PC-3 (cell line): ENCODE measurements around the gene GSDMA. TPM values are rescaled to one million over a fixed set of nuclear protein-coding genes. Genes with fewer than 3 reads are reported as not detected.

Experiments used
- ATAC-seq: fragments of 200-7000 bp; cut with Tn5 transposase; 2 replicates; pipeline ENCODE4 v1.9.1; 2020; ENCODE audit warnings: mild to moderate bottlenecking, moderate library complexity
- BruUV-seq: library from RNA; stranded (reverse); fragments of 400-500 nt; replicated peaks from 2 replicates; lab custom pipeline; 2021; lab: Mats Ljungman, UMichigan
- CTCF ChIA-PET: fragments of 300-600 bp; sonication (Branson Sonifier 250); formaldehyde crosslinking; loops from one replicate; lab custom pipeline; 2022; ENCODE audit warnings: antibody characterized with exemption; lab: Charles Lee
- POLR2A ChIA-PET: fragments of 300-600 bp; sonication (Branson Sonifier 250); formaldehyde crosslinking; loops from one replicate; lab custom pipeline; 2022; ENCODE audit warnings: antibody characterized with exemption; ENCODE audit not compliant: unreplicated experiment; lab: Charles Lee
- DNase-seq: peaks from one replicate; pipeline ENCODE4 v3.0.0-alpha.2; 2015
- H2AFZ ChIP-seq: fragments of 300-600 bp; sonication (generic); 2 replicates; pipeline ENCODE4 v1.6.0; 2016; ENCODE audit warnings: antibody characterized with exemption, low read length
- H3F3A ChIP-seq: fragments of 300-600 bp; sonication (generic); one replicate; pipeline ENCODE4 v1.6.0; 2017; ENCODE audit warnings: antibody characterized with exemption, low read length, control low read depth, mild to moderate bottlenecking; ENCODE audit not compliant: unreplicated experiment
- H3K27ac ChIP-seq: fragments of 300-600 bp; sonication (generic); 2 replicates; pipeline ENCODE4 v1.5.1; 2016; ENCODE audit warnings: mild to moderate bottlenecking, low read length
- H3K27me3 ChIP-seq: fragments of 300-600 bp; sonication (generic); 2 replicates; pipeline ENCODE4 v1.6.1; 2016; ENCODE audit warnings: low read length, mixed read lengths
- H3K36me3 ChIP-seq: fragments of 300-600 bp; sonication (generic); 2 replicates; pipeline ENCODE4 v1.6.1; 2016; ENCODE audit warnings: low read depth, mixed run types, low read length, mixed read lengths
- H3K4me1 ChIP-seq: fragments of 300-600 bp; sonication (generic); 2 replicates; pipeline ENCODE4 v1.5.1; 2016; ENCODE audit warnings: low read length; ENCODE audit not compliant: insufficient read depth
- H3K4me2 ChIP-seq: fragments of 300-600 bp; sonication (generic); 2 replicates; pipeline ENCODE4 v1.6.0; 2016; ENCODE audit warnings: low read length
- H3K4me3 ChIP-seq: fragments of 300-600 bp; sonication (generic); 2 replicates; pipeline ENCODE4 v1.5.1; 2016; ENCODE audit warnings: mild to moderate bottlenecking, low read length, mixed read lengths
- H3K79me2 ChIP-seq: fragments of 300-600 bp; sonication (generic); 2 replicates; pipeline ENCODE4 v1.6.1; 2017; ENCODE audit warnings: low read length, mixed read lengths
- H3K9ac ChIP-seq: fragments of 300-600 bp; sonication (generic); 2 replicates; pipeline ENCODE4 v1.6.0; 2016; ENCODE audit warnings: mild to moderate bottlenecking, low read length
- H3K9me2 ChIP-seq: fragments of 300-600 bp; sonication (generic); replicated peaks from 2 replicates; pipeline ENCODE4 v1.6.1; 2016; ENCODE audit warnings: mixed run types, low read length, mixed read lengths
- H3K9me3 ChIP-seq: fragments of 300-600 bp; sonication (generic); 2 replicates; pipeline ENCODE4 v1.6.1; 2016; ENCODE audit warnings: low read length, mixed read lengths
- H4K20me1 ChIP-seq: fragments of 300-600 bp; sonication (generic); 2 replicates; pipeline ENCODE4 v1.6.1; 2016; ENCODE audit warnings: low read length, mixed read lengths
- CTCF ChIP-seq: fragments of 300-600 bp; sonication (generic); conservative IDR thresholded peaks from 2 replicates; pipeline ENCODE4 v1.5.1; 2017; ENCODE audit warnings: antibody characterized with exemption, low read depth, mild to moderate bottlenecking, low read length
- EZH2 ChIP-seq: fragments of 300-600 bp; sonication (generic); IDR thresholded peaks from one replicate; pipeline ENCODE4 v1.6.1; 2017; ENCODE audit warnings: antibody characterized with exemption, mild to moderate bottlenecking, low read length; ENCODE audit not compliant: unreplicated experiment
- EZH2phosphoT487 ChIP-seq: fragments of 300-600 bp; sonication (generic); IDR thresholded peaks from 2 replicates; pipeline ENCODE4 v1.6.1; 2018; ENCODE audit warnings: mild to moderate bottlenecking, antibody characterized with exemption, low read length, borderline replicate concordance
- intact Hi-C: fragments of 100-400 bp; cut with micrococcal nuclease; formaldehyde crosslinking; loops from 2 replicates; pipeline ENCODE4 v1.9.0; 2023
- total RNA-seq: library from RNA; depleted of rRNA; stranded (reverse); fragments of >200 nt; gene quantifications from 2 replicates; pipeline ENCODE4 v1.2.3, GENCODE V29; 2014

Gene GSDMA
- total RNA-seq, 1 experiment from 2014 or later = not detected

- DNase-seq = no peak
- H3K9me2 ChIP-seq = no peaks in the 10 kb centered on the region
- ChIA-PET CTCF (no interaction called here), POLR2A (no interaction called here)
- no peak overlapping the region for H3K9ac ChIP-seq
- no peak overlapping the region for H3K4me3 ChIP-seq
- peaks cover 12% of the 10 kb centered on the region for H3K4me1 ChIP-seq
- H3K36me3 ChIP-seq = no peaks in the 10 kb centered on the region; the same call in 1 of the 2 replicates
- H3K9me3 ChIP-seq = no peaks in the 10 kb centered on the region
- TF ChIP-seq EZH2phosphoT487 (no peak), CTCF (no peak), EZH2 (no peak)
- no peak overlapping the region for H2AFZ ChIP-seq
- H3F3A ChIP-seq = no peaks in the 10 kb centered on the region
- no peak overlapping the region for H3K4me2 ChIP-seq
- H4K20me1 ChIP-seq = no peaks in the 10 kb centered on the region
- H3K79me2 ChIP-seq = peaks cover 7% of the 10 kb centered on the region
- no peaks in the 10 kb centered on the region for H3K27me3 ChIP-seq
- intact Hi-C loops = no loop called here
- no TSS peak for BruUV-seq
- H3K27ac ChIP-seq = no peak overlapping the region
- no peak for ATAC-seq
Observed at GRCh38 chr17:39920218-39921210, 42.3 kb upstream of the GSDMA start.

GRCh38 chr17:39921323-39921722, 41.5 kb upstream of the GSDMA start:
- Histone ChIP-seq H3K9me3 (no peaks in the 10 kb centered on the region), H3F3A (no peaks in the 10 kb centered on the region), H3K79me2 (peaks cover 15% of the 10 kb centered on the region), H3K4me3 (no peak overlapping the region), H3K9ac (no peak overlapping the region), H3K27ac (no peak overlapping the region), H4K20me1 (no peaks in the 10 kb centered on the region), H2AFZ (no peak overlapping the region), H3K27me3 (no peaks in the 10 kb centered on the region), H3K4me2 (no peak overlapping the region), H3K9me2 (no peaks in the 10 kb centered on the region), H3K4me1 (peaks cover 14% of the 10 kb centered on the region), H3K36me3 (no peaks in the 10 kb centered on the region; the same call in 1 of the 2 replicates)
- ChIA-PET POLR2A (no interaction called here), CTCF (no interaction called here)
- no peak for ATAC-seq
- intact Hi-C loops = no loop called here
- TF ChIP-seq EZH2phosphoT487 (no peak), EZH2 (no peak), CTCF (no peak)
- DNase-seq = no peak
- BruUV-seq = TSS peak; percentile 50

- no peak for DNase-seq
- H3F3A ChIP-seq = no peaks in the 10 kb centered on the region
- TF ChIP-seq EZH2phosphoT487 (no peak), EZH2 (no peak), CTCF (no peak)
- H3K9me2 ChIP-seq = no peaks in the 10 kb centered on the region
- intact Hi-C loops = no loop called here
- H3K4me2 ChIP-seq = no peak overlapping the region
- peaks cover 22% of the 10 kb centered on the region for H3K79me2 ChIP-seq
- no peaks in the 10 kb centered on the region for H3K9me3 ChIP-seq
- H3K36me3 ChIP-seq = no peaks in the 10 kb centered on the region; the same call in 1 of the 2 replicates
- no peak overlapping the region for H3K27ac ChIP-seq
- H3K27me3 ChIP-seq = no peaks in the 10 kb centered on the region
- H3K4me1 ChIP-seq = peaks cover 19% of the 10 kb centered on the region
- POLR2A ChIA-PET = no interaction called here
- no peak for ATAC-seq
- H4K20me1 ChIP-seq = no peaks in the 10 kb centered on the region
- no peak overlapping the region for H3K9ac ChIP-seq
- no TSS peak for BruUV-seq
- no peak overlapping the region for H2AFZ ChIP-seq
- no peak overlapping the region for H3K4me3 ChIP-seq
- CTCF ChIA-PET = no interaction called here
Observed at GRCh38 chr17:39922006-39922405, 40.8 kb upstream of the GSDMA start.
